Measurements from ENCODE around the gene RHCG. TPM values are rescaled to one million over a fixed set of nuclear protein-coding genes. Genes with fewer than 3 reads are reported as not detected.
A peak's percentile ranks its signal among the peaks of the same experiment; 100 is the strongest.

The RHCG gene
- total RNA-seq: not detected

DNA sequence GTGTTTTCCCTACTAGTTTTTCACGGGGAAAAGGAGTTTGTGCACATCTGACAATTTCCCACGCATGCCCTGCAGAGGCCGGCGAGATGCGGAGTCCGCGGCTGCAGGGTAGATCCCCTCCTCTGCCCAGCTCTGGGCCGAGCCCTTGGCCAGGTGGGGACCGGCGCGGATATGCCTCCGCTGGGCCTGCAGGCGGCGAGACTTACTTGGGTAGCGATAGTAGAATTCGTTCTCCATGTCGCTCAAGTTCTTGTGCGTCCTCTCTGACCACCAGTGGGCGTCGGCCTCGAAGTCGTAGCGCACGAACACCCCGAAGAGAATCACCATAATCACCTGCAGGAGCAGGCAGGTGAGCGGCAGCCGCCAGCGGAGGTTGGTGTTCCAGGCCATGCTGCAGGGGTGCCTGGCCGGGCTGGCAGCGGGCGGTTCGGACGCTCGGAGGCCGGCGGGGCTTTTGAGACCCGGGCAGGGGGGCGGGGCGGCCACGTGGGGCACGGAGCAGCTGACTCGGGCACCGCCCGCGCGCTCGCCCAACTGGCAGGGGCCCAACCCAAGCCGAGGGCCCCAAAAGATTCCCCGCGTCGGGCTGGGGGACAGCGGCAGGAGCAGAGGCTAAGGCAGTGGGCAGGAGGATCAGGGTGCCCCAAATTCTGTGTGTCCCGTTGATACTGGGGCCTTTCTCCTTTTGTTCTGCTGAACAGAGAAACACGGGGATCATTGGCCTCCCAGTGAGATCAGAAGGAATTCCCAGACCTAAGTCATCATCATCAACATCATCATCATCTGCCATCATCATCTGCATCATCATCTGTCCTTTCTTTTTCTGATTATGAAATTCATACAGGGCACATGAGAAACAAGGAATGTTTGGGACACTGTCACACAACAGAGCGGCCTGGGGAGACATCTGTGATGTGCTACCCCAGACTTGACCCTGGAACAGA is at the start of gene RHCG:
RHCG (minus strand) TSS at position 429 of the 944 bp plus-strand sequence; CDS start at position 390, 39 bp downstream.
- Histone ChIP-seq H3K4me1 (peaks cover 0 to 6% (median 0%) of the 10 kb centered on the region in 4 donors), H3K27me3 (peaks cover 0 to 10% of the 10 kb centered on the region in 2 donors), H3K9me3 (no peaks in the 10 kb centered on the region), H3K27ac (no peak within 1 kb of the TSS), H3K36me3 (no peaks in the 10 kb centered on the region), H3K4me3 (peak within 1 kb of the TSS in 3 of 4 donors; percentile 23 to 39 (median 38))
- peak in 1 of 3 donors; percentile 49 for DNase-seq
- TF ChIP-seq, protein P1, sequence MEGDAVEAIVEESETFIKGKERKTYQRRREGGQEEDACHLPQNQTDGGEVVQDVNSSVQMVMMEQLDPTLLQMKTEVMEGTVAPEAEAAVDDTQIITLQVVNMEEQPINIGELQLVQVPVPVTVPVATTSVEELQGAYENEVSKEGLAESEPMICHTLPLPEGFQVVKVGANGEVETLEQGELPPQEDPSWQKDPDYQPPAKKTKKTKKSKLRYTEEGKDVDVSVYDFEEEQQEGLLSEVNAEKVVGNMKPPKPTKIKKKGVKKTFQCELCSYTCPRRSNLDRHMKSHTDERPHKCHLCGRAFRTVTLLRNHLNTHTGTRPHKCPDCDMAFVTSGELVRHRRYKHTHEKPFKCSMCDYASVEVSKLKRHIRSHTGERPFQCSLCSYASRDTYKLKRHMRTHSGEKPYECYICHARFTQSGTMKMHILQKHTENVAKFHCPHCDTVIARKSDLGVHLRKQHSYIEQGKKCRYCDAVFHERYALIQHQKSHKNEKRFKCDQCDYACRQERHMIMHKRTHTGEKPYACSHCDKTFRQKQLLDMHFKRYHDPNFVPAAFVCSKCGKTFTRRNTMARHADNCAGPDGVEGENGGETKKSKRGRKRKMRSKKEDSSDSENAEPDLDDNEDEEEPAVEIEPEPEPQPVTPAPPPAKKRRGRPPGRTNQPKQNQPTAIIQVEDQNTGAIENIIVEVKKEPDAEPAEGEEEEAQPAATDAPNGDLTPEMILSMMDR (IDR thresholded peaks at IDR 0.05): peak in 4 of 6 experiments; percentile 11 to 28 (median 26)
- no peak for TF ChIP-seq POLR2A (IDR thresholded peaks at IDR 0.05)

DNA sequence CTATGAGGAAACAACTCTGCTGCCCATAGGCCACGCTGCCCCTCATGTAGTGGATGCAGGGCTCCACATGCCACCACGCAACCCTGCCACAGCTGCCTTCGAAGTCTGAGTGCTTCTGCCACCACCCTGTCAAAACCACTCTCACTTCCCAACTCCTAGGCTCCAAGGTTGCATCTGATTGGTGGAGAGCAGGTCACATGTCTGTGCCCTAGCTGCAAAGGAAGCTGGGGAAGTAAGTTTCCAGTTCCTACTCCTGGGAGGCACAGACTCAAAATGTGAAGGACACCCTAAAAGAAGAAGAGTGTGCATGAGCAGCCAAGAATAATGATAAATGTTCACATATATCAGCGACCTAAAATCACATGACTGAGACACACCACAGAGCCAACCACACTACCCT is 47.0 kb upstream of the RHCG start:
- H3K9me3 ChIP-seq: no peaks in the 10 kb centered on the region
- H3K27me3 ChIP-seq: no peaks in the 10 kb centered on the region
- no peaks in the 10 kb centered on the region for H3K36me3 ChIP-seq
- TF ChIP-seq, protein P1 (IDR thresholded peaks at IDR 0.05): no peak
- no peak for TF ChIP-seq POLR2A (IDR thresholded peaks at IDR 0.05)
- H3K27ac ChIP-seq: no peak overlapping the region
- DNase-seq: no peak
- no peaks in the 10 kb centered on the region for H3K4me1 ChIP-seq
- H3K4me3 ChIP-seq: no peak overlapping the region

DNA sequence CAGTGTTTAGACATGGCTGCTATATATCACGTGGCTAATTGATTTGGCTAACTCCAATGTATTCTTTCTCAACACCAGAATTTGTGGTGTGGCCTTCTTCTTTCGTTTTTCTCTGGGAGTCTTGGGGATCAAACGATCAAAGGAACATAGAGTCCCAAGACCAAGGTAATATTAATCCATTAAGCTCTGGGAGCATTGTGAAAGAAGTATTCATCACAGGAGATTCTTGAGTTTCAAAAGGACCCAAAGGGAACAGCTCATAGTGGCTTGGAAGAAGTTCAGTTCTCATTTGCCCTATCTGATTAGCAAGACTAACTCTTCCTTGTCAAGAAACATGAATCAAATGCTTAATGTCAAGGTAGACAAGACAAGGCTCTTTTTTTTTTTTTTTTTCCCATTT is 46.0 kb upstream of the RHCG start:
- DNase-seq: no peak
- TF ChIP-seq POLR2A (IDR thresholded peaks at IDR 0.05): no peak
- TF ChIP-seq, protein P1 (IDR thresholded peaks at IDR 0.05): no peak
- Histone ChIP-seq H3K27ac (no peak overlapping the region), H3K36me3 (no peaks in the 10 kb centered on the region), H3K4me3 (no peak overlapping the region), H3K4me1 (no peaks in the 10 kb centered on the region), H3K9me3 (peaks cover 0 to 4% (median 0%) of the 10 kb centered on the region in 4 donors), H3K27me3 (no peaks in the 10 kb centered on the region)

DNA sequence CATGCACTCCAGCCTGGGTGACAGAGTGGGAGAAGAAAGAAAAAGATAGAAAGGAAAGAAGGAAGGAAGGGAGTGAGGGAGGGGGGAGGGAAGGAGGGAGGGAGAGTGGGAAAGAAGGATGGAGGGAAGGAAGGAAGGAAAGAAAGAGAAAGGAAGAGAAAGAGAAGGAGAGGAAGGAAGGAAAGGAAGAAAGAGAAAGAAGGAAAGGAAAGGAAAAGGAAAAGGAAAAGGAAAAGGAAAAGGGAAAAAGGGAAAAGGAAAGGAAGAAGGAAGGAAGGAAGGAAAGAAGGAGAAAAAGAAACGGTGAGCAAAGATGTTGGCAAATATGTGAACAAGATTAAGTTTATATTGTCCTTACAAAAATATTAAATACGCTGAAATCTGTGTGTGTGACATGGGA is 42.6 kb upstream of the RHCG start:
- H3K36me3 ChIP-seq: no peaks in the 10 kb centered on the region
- no peaks in the 10 kb centered on the region for H3K27me3 ChIP-seq
- H3K4me3 ChIP-seq: no peak overlapping the region
- no peak for TF ChIP-seq POLR2A (IDR thresholded peaks at IDR 0.05)
- TF ChIP-seq, protein P1 (IDR thresholded peaks at IDR 0.05): no peak
- H3K27ac ChIP-seq: no peak overlapping the region
- no peaks in the 10 kb centered on the region for H3K4me1 ChIP-seq
- peaks cover 0 to 4% (median 0%) of the 10 kb centered on the region in 4 donors for H3K9me3 ChIP-seq
- no peak for DNase-seq

DNA sequence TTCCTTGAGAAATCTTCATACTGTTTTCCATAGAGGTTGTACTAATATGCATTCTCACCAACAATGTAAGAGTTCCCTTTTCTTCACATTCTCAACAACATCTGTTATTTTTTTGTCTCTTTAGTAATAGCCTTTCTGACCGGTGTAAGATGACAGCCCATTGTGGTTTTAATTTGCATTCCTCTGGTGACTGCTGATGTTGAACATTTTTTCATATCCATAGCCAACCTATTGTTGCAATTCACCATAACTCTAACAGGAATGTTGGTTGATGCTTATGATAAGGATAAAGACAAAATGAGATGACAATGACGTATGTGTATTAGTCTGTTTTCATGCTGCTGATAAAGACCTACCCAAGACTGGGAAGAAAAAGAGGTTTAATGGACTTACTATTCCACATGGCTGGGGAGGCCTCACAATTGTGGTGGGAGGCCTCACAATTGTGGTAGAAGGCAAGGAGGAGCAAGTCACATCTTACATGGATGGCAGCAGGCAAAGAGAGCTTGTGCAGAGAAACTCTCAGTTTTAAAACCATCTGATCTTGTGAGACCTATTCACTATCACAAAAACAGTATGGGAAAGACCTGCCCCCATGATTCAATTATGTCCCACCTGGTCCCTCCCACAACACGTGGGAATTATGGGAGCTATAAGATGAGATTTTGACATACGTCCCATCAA is 37.6 kb upstream of the RHCG start:
- no peaks in the 10 kb centered on the region for H3K4me1 ChIP-seq
- no peak for TF ChIP-seq POLR2A (IDR thresholded peaks at IDR 0.05)
- TF ChIP-seq, protein P1 (IDR thresholded peaks at IDR 0.05): no peak
- no peaks in the 10 kb centered on the region for H3K27me3 ChIP-seq
- no peak for DNase-seq
- H3K27ac ChIP-seq: no peak overlapping the region
- H3K36me3 ChIP-seq: no peaks in the 10 kb centered on the region
- H3K9me3 ChIP-seq: peaks cover 0 to 4% (median 0%) of the 10 kb centered on the region in 4 donors
- H3K4me3 ChIP-seq: no peak overlapping the region

Measured in Peyer's patch (tissue), 4 donors.